ENCODE measurements around the gene HASPIN.

HASPIN gene

DNA sequence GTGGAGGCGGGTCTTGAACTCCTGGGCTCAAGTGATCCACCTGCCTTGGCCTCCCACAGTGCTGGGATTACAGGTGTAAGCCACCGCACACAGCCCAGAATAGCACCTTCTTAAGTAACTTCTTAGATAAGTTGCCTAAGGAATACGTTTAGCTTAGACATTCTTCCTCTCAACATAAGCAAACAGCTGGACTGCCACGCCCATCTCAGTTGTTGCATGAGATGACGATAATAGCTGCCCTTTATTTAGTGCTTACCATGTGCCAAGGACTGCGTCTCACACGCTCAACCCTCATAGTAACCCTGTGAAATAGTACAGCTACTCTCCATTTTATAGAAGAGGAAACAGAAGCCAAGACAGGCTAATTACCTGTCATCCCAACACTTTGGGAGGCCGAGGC, 11.8 kb downstream of the HASPIN start:
- DNase-seq (ENCODE audit: low spot score), result no peak

DNA sequence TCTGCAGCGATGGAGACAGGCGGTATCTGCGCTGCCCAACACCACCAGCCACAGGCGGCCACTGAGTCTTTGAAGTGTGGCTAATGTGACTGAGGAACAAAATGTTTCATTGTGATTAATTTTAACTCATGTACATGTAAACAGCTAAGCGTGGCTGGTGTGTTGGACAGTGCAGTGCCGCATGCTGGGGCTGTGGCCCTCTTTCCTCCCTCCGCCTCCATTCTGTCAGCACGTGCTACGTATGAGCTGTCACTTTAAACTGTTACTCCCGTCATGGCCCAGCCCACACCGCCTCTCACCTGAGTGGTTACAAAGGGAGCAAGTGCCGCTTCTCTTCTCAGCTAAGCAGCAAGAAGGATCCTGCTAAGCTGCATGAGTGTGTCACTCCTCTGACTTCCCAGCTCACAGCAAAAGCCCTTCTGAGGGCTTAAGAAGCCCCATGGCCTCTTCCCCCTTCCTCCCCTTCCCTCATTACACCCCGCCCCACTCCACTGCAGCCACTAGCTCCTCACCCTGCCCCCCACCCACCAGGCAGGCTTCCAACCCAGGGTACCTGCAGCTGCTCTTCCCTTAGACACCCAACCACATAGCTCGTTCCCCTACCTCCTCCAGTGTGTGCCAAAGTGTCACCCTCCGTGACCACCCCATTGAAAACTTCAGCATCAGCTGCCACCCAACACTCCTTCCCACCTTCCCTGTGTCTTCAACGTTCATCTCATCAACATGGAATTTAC, 15.0 kb downstream of the HASPIN start:
- DNase-seq (ENCODE audit: low spot score), result peak; percentile 58

DNA sequence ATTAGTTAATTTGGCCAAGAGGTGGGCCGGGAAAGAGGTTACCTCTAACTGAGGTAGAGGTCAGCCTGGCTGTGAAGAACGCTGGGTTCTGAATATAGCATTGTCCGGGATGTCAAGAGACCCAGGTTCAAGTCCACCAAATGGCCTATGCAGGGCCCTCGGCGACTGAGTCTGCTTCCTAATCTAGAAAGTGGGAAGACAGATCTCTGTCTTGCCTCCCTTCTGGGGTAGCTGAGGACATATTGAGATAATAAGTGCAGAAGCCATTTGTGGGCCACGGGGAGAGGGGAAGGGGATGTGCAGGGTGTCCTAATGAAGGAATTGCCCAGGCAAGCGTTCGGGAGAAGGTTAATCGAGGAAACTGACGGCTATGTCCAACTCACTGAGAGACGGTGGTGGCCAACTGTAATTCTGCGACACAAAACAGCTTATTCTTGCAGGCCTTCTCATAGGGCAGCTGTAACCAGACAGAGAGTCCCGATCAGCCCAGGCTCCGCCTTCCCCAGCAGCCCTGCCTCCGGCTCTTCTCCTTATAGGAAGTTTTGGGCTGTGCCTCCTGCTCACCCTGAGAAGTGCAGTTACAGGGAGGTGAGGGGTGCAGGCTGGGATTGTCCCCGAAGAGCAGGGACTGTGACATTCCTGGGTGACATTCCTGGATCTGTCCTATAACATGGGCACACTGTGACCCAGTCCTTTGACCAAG, 15.9 kb downstream of the HASPIN start:
- DNase-seq (ENCODE audit: low spot score), result no peak

DNA sequence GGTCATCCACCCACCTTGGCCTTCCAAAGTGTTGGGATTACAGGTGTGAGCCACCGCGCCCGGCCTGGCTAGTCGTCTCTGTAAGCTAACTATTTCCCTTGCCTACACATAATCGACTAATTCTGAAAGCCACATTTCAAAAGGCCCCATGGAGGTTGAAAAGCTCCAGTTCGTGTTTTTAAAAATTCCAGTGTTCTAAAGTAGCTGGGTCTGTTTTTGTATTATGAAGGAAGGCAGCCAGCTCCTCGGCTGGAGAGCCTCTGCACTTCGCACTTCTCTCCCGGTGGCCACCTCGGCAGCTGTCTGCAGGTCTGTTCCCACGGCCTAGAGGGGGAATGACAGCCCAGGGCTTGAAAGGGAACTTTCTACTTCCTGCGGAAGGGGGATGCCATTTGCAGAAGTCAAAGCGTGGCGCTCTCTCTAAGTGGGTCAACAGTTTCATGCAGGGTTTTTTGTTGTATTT, 16.9 kb downstream of the HASPIN start:
- DNase-seq (ENCODE audit: low spot score), result no peak

DNA sequence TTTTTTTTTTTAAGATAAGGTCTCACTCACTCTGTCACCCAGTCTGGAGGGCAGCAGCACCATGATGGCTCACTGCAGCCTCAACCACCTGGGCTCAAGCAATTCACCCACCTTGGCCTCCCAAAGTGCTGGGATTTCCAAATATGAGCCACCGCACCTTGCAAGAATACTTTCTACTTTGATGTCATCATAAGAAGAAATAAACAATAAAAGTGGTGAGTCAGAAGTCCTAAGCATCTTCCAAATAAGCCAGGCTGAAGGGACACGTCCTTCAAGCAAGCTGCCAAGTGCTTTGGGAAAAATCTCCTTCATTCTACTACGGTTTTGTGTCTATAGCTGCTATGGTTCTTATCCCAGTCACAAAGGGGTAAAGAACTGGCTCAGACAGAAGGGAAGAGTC, 20.3 kb downstream of the HASPIN start:
- no peak for DNase-seq (ENCODE audit: low spot score)

DNA sequence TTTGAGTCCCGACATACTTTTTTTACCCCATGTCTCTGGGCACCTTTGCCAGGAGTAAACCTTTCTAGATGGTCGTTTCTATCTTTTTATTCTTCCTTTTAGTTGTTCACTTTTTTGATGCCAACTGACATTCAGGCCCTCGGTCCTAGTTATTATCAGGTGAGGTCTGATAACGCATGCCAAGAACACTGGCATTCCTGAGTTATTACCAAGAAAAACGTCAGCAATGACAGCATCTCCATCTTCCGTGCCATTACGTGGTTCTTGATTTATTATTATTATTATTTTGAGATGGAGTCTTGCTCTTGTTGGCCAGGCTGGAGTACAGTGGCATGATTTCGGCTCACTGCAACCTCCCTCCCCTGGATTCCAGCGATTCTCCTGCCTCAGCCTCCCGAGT, 21.4 kb downstream of the HASPIN start:
- DNase-seq (ENCODE audit: low spot score), result no peak

DNA sequence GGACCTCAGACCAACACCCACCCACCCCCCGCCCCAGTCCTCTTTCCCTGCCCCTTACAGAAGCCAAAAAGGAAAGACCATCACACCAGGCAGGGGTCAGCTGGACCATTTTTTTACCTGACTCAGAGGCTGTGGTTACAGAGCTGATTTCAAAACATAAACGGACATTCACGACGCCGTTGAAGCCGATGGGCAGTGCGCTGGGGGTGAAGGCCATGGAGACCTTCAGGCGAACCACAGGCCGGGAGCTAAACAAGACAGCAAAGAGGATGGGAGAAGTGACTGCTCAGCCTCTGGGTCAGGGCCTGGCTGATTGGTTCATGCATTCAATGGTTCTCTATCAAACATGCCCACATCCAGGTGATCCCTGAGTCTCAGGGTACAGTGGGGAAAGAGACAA, 24.1 kb downstream of the HASPIN start:
- DNase-seq (ENCODE audit: low spot score), result no peak

DNA sequence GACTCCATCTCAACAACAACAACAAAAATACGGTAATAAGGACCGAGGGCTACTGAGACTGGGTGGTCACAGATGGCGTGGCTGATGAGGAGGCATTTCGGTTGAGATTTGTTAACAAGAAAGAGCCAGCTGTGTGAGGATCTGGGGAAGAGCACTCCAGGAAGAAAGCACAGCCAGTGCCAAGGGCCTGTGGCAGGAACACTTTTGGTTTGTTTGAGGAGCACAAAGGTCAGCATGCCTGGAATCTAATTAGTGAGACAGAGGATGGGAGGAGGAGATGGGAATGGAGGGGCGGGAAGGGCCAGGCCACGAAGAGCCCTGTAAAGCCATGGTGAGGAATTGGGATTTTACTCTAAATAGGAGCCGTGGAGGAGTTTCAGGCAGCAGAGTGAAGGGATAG, 24.9 kb downstream of the HASPIN start:
- no peak for DNase-seq (ENCODE audit: low spot score)

DNA sequence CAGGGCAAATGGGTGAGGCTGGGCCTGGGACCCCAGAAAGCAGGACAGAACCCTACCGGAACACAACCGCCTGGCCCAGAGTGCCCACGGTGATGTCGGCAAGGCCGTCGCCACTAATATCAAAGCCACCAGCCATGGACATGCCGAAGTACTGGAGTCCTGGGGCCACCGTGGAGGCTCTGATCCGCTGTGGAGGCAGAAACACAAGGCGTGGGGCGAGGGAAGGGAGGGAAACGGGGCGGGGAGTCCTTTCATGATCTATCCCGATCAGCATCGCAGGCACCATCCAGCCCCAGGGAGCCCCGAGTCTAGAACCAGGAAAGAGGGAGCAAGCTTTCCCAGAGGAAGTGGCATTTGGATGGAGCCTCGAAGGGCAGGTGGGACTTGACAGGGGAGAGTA, 26.6 kb downstream of the HASPIN start:
- DNase-seq (ENCODE audit: low spot score), result no peak

DNA sequence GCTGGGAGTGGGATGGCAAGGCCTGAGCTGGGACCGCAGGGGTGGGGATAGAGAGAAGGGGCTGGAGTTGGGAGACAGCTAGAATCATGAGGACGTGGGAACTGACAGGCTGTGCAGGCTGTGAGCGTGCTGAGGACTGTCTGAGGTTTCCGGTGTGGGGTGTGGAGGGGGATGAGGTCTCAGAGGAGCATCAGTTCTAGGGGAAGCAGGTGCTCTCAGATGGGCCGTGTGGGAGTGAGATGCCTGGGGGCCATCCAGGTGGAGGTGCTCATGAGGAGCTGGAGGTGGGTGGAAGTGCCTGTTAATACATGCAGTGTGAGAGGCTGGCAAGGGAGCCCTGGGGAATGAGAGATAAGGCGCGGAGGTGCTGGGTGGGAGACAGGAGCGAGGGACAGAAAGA, 27.2 kb downstream of the HASPIN start:
- no peak for DNase-seq (ENCODE audit: low spot score)

DNA sequence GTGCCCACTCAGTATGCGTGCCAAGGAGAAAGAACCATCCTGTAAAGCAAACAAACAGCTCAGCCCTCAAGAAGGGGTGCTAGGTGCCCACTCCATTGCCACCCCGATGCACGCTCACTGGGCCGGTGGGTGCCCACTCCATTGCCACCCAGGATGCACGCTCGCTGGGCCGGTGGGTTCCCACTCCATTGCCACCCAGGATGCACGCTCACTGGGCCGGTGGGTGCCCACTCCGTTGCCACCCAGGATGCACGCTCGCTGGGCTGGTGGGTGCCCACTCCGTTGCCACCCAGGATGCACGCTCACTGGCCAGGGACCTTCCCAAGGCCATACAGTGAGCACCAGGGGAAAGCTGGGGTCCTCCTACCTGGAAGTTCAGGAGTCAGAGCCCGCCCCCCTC, 28.1 kb downstream of the HASPIN start:
- DNase-seq (ENCODE audit: low spot score), result no peak

DNA sequence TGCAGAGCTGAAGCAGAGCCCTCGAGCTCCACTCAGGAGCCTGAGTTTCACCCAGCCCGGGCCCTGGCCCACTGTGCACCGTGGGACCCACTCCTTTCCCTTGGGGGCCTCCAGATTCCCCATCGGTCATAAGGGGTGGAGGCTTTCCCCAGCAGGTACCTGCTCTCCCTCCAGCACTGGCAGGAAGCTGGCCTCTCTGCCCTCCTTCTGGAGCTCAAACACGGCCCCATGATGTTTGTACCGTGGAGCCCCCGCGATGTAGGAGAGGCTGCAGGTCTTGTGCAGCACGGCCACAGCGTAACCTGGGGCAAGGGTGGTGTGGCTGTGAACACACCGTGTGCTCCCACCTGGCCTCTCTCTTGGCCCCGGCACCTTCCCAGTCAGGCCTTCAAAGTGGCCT, 29.9 kb downstream of the HASPIN start:
- DNase-seq (ENCODE audit: low spot score), result no peak

DNA sequence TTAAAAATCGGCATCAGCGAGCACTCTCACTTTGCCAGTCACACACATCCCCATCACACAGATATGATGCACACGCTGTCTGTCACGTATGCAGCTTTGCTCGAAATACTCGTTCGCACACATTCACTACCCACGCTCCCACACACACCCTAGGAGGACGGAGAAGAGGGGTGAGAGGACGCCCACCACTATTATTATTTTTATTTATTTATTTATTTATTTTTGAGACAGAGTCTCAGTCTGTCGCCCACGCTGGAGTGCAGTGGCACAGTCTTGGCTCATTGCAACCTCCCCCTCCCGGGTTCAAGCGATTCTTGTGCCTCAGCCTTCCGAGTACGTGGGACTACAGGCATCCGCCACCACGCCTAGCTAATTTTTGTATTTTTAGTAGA, 30.4 kb downstream of the HASPIN start:
- DNase-seq (ENCODE audit: low spot score), result no peak

DNA sequence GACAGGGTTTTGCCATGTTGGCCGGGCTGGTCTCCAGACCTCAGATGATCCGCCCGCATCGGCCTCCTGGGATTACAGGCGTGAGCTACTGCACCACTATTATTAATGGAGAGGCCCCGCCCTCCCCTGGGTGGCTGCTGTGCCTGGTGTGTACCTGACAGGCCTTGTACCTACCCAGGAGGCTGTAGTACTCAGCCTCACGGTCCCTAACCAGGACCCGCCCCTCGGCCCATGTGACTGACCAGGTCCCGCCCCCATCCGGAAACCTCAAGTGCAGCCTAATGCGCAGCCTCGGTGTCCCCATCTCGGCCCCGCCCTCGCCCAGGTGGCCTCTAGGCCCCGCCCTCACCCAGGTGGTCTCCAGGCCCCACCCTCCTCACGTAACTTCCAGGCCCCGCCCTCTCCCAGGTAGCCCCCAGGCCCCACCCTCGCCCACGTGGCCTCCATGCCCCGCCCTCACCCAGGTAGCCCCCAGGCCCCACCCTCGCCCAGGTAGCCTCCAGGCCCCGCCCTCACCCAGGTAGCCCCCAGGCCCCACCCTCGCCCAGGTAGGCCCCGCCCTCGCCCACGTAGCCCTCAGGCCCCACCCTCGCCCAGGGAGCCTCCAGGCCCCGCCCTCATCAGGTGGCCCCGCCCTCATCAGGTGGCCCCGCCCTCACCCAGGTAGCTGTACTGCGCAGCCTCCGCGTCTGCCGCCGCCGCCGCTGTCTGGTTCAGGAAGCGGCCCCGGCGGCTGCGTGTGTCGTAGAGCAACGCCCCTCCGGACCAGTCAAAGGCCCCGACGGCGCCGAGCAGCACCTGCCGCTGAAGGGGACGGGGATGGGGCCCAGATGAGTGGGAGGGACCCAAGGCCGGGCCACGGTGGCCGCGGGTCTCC, 31.0 kb downstream of the HASPIN start:
- DNase-seq (ENCODE audit: low spot score), result peak; percentile 98

DNA sequence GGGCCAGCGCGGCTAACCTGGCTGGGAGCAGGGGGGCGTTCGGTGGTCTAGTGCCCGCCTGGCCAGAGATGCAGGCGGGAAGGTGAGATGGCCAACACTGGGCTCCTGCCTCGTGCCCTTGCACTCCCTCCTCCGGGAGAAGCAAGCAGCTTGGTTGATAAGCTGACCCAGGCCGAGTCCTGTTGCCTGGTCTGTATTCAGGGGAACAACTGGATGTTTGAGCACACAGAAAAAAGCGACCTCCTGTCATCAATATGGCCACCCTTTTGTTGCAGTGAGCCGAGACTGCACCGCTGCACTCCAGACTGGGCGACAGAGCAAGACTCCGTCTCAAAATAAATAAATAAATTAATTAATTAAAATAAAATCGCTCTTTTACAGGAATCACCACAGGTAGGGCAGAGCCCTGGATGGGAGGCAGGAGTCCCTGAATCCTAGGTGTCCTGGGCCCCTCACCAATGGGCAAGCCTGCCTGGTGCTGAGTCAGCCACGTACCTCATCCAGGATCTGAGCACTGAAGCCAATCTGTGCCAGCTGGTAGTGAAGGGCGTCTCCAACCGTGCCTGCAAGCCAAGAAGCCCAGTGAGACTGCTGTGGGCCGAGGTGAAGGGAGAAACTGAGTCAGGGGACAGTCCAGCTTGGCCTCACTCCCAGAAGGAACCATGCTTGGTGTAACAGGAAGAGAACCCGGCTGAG, 31.8 kb downstream of the HASPIN start:
- no peak for DNase-seq (ENCODE audit: low spot score)

DNA sequence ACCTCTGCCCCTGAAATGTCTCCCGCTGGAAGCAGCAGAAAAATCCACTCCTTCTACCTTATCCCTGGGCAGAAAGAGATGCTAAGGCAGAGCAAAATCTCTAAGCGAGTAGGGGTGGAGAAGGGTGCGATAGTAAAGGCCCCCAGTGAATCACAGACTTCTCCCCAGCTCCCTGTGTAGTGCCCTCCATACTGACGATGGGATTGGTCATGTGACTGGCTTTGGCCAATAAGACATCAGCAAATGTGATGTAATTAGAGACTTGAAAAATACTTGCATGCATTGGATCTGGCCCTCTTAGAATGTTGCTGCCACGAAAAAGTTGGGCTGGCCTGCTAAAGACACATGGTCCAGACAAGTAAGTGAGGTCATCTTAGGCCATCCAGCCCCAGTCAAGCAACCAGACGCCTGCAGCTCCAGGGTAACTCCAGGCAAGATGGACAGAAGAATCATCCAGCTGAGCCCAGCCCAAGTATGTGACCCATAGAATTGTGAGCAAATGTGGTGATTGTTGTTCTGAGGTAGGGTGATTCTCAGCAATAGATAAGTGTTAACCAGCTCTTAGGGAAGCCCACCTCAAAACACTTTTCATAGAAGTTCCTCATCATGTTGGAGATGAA, 36.0 kb downstream of the HASPIN start:
- DNase-seq (ENCODE audit: low spot score), result no peak

DNA sequence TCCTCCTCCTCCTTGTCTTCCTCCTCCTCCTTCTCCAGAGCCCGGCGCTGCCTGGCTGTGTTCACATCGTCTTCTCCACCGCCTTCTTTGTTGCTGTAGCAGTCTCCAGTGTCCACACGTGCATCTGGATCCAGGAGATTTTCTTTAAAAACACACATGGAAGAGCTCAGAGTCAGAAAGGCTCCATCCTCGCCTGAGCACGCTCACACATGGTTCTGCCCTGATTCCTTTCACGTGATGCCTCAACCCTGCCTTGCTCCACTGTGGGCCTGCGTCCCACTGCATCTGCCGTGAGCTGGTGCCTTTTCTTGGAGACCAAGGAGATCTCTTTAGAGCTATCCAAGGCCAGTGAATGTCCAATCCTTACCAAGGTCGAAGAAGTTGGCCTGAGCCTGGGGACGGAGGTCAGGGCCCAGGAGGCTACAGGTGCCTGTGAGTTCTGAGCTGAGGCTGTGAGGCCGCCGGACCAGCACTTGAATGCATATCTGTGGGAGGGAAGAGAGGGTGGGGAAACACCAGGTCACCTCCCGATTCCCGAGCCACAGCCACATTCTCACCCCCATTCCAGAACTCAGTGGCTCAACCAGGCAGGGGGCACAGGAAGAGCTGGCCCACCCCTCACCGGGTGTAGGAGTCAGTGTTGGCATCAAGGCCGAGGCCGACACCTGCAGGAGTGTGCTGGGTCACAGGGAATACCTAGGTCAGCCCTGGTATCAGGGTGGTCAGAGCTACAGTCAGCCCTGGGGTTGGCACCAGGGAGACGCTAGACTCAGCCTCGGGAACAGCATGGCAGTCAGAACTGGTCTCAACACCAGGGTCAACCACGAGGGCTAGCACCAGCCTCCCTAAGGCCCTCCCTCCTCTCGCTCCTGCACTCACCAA, 37.6 kb downstream of the HASPIN start:
- no peak for DNase-seq (ENCODE audit: low spot score)

DNA sequence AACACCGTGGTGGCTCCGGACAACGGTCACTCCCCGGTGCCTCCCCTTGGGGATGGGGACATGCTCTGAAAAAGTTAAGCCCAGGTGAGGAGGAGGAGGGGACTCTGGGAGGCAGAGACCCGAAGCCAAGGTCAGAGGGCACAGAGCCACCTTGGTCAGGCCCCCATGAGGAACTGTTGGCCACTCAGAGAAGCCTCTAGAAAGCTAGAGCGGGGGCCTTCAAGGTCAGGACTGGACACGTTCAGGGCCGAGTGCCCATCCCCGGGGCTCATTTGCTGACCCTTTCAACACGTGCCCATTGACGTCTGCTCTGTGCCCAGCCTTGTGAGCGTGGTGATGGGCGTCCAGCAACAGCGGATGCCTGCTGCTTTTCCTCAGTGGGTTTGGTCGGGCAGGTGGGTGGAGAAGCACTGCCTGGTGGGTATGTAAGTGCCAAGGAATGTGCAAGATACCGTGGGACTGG, 38.2 kb downstream of the HASPIN start:
- no peak for DNase-seq (ENCODE audit: low spot score)

DNA sequence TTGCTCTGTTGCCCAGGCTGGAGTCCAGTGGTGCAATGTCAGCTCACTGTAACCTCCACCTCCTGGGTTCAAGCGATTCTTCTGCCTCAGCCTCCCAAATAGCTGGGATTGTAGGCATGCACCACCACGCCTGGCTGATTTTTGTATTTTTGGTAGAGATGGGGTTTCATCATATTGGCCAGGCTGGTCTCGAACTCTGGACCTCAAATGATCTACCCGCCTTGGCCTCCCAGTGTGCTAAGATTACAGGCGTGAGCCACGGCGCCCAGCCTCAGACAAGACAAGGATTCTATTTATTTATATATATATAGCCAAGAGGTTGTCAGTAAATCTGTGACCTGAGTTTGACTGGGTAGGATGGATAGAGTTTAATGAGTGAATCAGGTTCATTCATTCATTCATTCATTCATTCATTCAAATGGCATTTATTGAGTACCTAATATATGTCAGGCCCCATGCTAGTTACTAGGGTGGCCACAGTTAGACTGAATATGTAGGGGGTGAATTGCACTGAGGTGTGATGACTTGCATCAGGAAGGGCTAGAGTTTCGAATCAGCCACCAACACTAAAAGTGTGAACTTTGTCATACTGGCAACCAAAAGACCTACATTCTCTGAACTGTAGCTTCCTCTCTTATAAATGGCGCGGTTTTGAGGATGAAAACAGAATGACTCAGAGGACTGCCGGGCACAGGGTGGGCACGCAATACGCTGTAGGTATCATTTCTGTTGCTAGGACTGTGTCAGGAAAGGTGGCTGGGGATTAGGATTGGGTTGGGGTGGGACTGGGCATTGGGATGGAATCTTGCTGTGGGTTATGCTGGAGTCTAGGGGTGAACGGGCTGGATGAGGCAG, 39.4 kb downstream of the HASPIN start:
- no peak for DNase-seq (ENCODE audit: low spot score)

DNA sequence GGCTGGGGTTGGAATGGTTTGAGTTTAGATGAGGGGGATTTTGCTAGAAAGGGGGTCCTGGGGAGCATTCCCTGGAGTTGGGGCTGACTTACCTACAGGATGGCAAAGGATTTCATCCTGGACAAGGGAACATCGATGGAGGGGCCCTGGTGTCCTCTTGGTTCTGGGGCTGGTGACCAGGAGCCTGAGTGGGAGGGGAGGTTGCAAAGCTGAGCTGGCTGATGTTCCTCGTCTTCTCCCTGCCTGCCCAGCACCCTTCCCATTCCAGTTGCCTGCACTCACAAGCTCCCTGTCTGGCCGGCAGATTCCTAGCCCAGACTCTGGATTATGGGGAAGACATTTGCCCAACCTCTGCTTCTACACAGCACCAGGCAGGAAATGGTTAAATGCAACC, 40.1 kb downstream of the HASPIN start:
- no peak for DNase-seq (ENCODE audit: low spot score)

Data from iPS-NIHi11 (cell line).